Measurements from ENCODE around the gene OS9.

DNA sequence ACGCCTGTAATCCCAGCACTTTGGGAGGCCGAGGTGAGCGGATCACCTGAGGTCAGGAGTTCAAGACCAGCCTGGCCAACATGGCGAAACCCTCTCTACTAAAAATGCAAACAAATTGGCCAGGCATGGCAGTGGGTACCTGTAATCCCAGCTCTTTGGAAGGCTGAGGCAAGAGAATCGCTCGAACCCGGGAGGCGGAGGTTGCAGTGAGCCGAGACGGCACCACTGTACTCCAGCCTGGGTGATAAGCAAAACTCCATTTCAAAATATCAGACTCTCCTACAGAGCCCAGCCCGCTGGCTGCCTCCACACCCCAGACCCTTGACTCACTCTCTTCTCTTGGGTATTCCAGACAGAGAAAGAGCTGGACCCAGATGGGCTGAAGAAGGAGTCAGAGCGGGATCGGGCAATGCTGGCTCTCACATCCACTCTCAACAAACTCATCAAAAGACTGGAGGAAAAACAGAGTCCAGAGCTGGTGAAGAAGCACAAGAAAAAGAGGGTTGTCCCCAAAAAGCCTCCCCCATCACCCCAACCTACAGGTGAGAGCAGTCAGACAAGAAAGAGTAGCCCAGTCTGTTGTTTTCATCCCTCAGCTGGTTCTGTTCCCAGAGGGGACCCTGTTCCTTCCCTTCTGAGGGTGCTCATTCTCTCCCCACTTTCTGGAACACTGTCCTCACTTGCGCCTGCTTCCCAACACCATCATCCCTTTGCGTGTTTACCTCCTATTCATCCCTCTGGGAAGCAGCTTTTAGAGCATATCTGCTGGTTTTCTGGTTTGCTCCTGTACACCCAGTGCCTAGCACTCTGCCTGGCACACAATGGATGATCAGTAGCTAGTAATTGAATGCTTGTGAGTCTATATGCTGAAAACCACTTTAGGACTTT lies 25.0 kb downstream of the OS9 start:
- no peak for TF ChIP-seq CTCF (IDR thresholded peaks at IDR 0.05; ENCODE audit: extremely low read depth in 1 of 2, insufficient read depth in 1 of 2, low read depth in 1 of 2, low read length in 2 of 2)
- no peak for TF ChIP-seq JUN (IDR thresholded peaks at IDR 0.05; ENCODE audit: borderline replicate concordance, insufficient read depth, insufficient read length, low read depth)
